Upper lobe of left lung (tissue), 6 donors: ENCODE data around the gene GLI3. TPM values are rescaled to one million over a fixed set of nuclear protein-coding genes. Genes with fewer than 3 reads are reported as not detected.

ENCODE experiments used
- ATAC-seq, 2 donors: fragments of 200-7000 bp; cut with Tn5 transposase; one replicate each; pipeline ENCODE4 v1.9.1; 2022; ENCODE audit warnings: mild to moderate bottlenecking in 2 of 2, moderate library complexity in 2 of 2; ENCODE audit not compliant: low FRiP score in 2 of 2
- DNase-seq, 2 donors: peaks; one replicate each; pipeline ENCODE4 v3.0.0-alpha.2; 2019 to 2020
- H3K27ac ChIP-seq, 4 donors: fragments of 200-600 bp; sonication (generic); one replicate each; pipeline ENCODE4 v1.5.1; 2016 to 2019
- H3K27me3 ChIP-seq, 4 donors: fragments of 200-600 bp; sonication (generic); one replicate each; pipeline ENCODE4 v1.5.1; 2017 to 2019
- H3K36me3 ChIP-seq, 4 donors: fragments of 200-600 bp; sonication (generic); one replicate each; pipeline ENCODE4 v1.5.1; 2016 to 2019
- H3K4me1 ChIP-seq, 4 donors: fragments of 200-600 bp; sonication (generic); one replicate each; pipeline ENCODE4 v1.5.1; 2018 to 2019
- H3K4me3 ChIP-seq, 4 donors: fragments of 200-600 bp; sonication (generic); one replicate each; pipeline ENCODE4 v1.5.1; 2017 to 2019; ENCODE audit warnings: mild to moderate bottlenecking in 2 of 4, moderate library complexity in 1 of 4
- H3K9me3 ChIP-seq, 4 donors: fragments of 200-600 bp; sonication (generic); one replicate each; pipeline ENCODE4 v1.5.1; 2018 to 2019
- EP300 ChIP-seq, 4 donors: sonication (generic); formaldehyde crosslinking; IDR thresholded peaks; one replicate each; pipeline ENCODE4 v1.5.1; 2017; ENCODE audit warnings: antibody characterized with exemption in 4 of 4, control low read depth in 2 of 4
- POLR2A ChIP-seq, 4 donors: fragments of 450-650 bp; IDR thresholded peaks; one replicate each; pipeline ENCODE4 v1.5.1; 2016 to 2017; ENCODE audit warnings: antibody characterized with exemption in 4 of 4, mild to moderate bottlenecking in 2 of 4
- POLR2AphosphoS5 ChIP-seq, 2 donors: sonication (generic); formaldehyde crosslinking; IDR thresholded peaks; one replicate each; pipeline ENCODE4 v1.5.1; 2017; ENCODE audit warnings: antibody characterized with exemption in 2 of 2
- WGBS, 2 donors: methylation state at CpG; one replicate each; pipeline ENCODE4 v1.1.5; 2017 to 2018; 5-methylcytosine and 5-hydroxymethylcytosine counted together
- total RNA-seq, 6 donors: library from RNA; depleted of rRNA in 4 of 6; stranded (reverse); fragments of >200 nt in 4 of 6; gene quantifications; one replicate each; pipeline versions ENCODE4 v1.1.0 to v1.2.1, GENCODE V29; 2016 to 2021
- TF ChIP-seq, protein P1 (sequence below), 6 experiments: fragments of 450-650 bp in 4 of 6; fragments of 200-600 bp in 2 of 6; sonication (generic) in 2 of 6; IDR thresholded peaks; one replicate each; pipeline ENCODE4 v1.5.1; 2016 to 2019; ENCODE audit warnings: antibody characterized with exemption in 6 of 6
- donor health status: DM: no; HTN: no; CAD: no; lungs with moderate emphysema.
- donor health status: DM: no; HTN: yes; CAD: no; lungs with severe emphysema.

Gene GLI3
- total RNA-seq, 6 donors from 2014 or later, result 5.2 to 19.4 (median 14.9) TPM

GRCh38 chr7:42226354-42226941 is 10.6 kb downstream of the GLI3 start:
- no peak for DNase-seq
- Histone ChIP-seq H3K27me3 (peaks cover 0 to 7% (median 0%) of the 10 kb centered on the region in 4 donors), H3K36me3 (no peaks in the 10 kb centered on the region), H3K4me3 (no peak overlapping the region), H3K4me1 (peaks cover 0 to 15% (median 9%) of the 10 kb centered on the region in 4 donors), H3K9me3 (no peaks in the 10 kb centered on the region), H3K27ac (no peak overlapping the region)
- 62 to 72% methylated on average over 5 of the region's 5 CpGs for WGBS, 2 donors
- TF ChIP-seq EP300 (IDR thresholded peaks at IDR 0.05) (no peak), POLR2A (IDR thresholded peaks at IDR 0.05) (no peak), POLR2AphosphoS5 (IDR thresholded peaks at IDR 0.05) (no peak)
- TF ChIP-seq, protein P1, sequence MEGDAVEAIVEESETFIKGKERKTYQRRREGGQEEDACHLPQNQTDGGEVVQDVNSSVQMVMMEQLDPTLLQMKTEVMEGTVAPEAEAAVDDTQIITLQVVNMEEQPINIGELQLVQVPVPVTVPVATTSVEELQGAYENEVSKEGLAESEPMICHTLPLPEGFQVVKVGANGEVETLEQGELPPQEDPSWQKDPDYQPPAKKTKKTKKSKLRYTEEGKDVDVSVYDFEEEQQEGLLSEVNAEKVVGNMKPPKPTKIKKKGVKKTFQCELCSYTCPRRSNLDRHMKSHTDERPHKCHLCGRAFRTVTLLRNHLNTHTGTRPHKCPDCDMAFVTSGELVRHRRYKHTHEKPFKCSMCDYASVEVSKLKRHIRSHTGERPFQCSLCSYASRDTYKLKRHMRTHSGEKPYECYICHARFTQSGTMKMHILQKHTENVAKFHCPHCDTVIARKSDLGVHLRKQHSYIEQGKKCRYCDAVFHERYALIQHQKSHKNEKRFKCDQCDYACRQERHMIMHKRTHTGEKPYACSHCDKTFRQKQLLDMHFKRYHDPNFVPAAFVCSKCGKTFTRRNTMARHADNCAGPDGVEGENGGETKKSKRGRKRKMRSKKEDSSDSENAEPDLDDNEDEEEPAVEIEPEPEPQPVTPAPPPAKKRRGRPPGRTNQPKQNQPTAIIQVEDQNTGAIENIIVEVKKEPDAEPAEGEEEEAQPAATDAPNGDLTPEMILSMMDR (IDR thresholded peaks at IDR 0.05), result no peak
- no peak for ATAC-seq

DNA sequence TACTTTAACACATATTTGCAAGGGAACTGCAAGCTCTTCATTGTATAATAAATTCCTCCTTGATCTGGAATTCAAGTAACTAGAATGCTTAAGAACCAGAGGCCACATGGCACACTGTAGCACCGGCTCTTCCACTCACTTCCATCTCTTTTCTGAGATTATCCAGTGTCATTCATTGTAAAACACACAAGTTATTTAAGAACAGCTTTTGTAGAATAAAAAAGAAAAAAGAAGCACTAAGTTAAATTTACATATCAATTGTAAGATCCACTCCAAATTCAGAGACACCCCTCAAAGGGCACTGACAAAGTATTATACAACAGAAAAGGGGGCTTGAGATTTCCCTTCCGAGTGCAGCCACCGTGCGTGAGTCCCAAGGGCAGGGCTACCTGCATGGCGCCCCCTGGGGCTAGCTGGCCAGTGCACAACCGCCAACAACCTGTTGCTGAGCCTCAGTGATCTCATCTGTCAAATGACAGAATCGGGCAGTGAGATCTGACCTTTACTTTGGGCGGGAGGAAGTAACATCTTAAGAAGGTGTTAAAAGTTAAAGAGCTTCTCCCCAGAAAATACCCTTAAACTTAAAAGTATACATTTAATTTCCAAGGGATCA is 12.5 kb downstream of the GLI3 start:
- 89 to 91% methylated on average over 8 of the region's 8 CpGs for WGBS, 2 donors
- ATAC-seq (no peak), DNase-seq (peak in 1 of 2 donors; percentile 33)
- Histone ChIP-seq H3K9me3 (no peaks in the 10 kb centered on the region), H3K27me3 (peaks cover 0 to 7% (median 0%) of the 10 kb centered on the region in 4 donors), H3K4me1 (peaks cover 0 to 15% (median 9%) of the 10 kb centered on the region in 4 donors), H3K4me3 (no peak overlapping the region), H3K27ac (no peak overlapping the region), H3K36me3 (peaks cover 0 to 3% (median 0%) of the 10 kb centered on the region in 4 donors)
- TF ChIP-seq, protein P1 (IDR thresholded peaks at IDR 0.05), result no peak
- no peak for TF ChIP-seq POLR2AphosphoS5 (IDR thresholded peaks at IDR 0.05)
- no peak for TF ChIP-seq POLR2A (IDR thresholded peaks at IDR 0.05)
- TF ChIP-seq EP300 (IDR thresholded peaks at IDR 0.05), result no peak

- no peaks in the 10 kb centered on the region for H3K9me3 ChIP-seq
- no peak for DNase-seq
- H3K27me3 ChIP-seq, result peaks cover 0 to 1% (median 0%) of the 10 kb centered on the region in 4 donors
- no peak for ATAC-seq
- H3K27ac ChIP-seq, result no peak overlapping the region
- WGBS, 2 donors, result 64 to 73% methylated on average over 11 of the region's 11 CpGs
- TF ChIP-seq POLR2A (IDR thresholded peaks at IDR 0.05) (no peak), POLR2AphosphoS5 (IDR thresholded peaks at IDR 0.05) (no peak), EP300 (IDR thresholded peaks at IDR 0.05) (no peak)
- TF ChIP-seq, protein P1 (IDR thresholded peaks at IDR 0.05), result no peak
- peaks cover 0 to 7% (median 4%) of the 10 kb centered on the region in 4 donors for H3K4me1 ChIP-seq
- H3K36me3 ChIP-seq, result peaks cover 0 to 3% (median 0%) of the 10 kb centered on the region in 4 donors
- H3K4me3 ChIP-seq, result no peak overlapping the region
These were observed 14.1 kb downstream of the GLI3 start for GRCh38 chr7:42222891-42223290.

DNA sequence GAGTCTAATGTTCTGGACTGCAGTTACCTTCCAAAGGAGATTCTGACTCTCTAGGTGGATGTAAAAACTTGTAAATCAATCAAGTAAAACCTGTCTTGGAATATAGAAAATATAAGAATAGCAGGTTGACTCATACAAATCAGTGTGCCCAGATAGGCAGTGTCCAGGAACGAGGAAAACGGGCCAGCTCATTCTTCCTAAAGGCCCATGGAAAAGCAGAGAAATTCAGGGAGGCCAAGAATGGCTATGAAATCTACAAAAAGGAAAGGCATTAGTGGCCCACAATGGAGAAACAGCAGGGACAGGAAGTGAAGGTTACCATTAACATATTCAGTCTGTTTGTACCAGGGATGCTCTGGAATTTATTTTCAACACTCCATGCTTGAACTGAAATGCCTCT is 14.9 kb downstream of the GLI3 start:
- DNase-seq (no peak), ATAC-seq (no peak)
- peaks cover 0 to 4% (median 0%) of the 10 kb centered on the region in 4 donors for H3K4me1 ChIP-seq
- H3K4me3 ChIP-seq, result no peak overlapping the region
- peaks cover 0 to 3% (median 0%) of the 10 kb centered on the region in 4 donors for H3K36me3 ChIP-seq
- TF ChIP-seq POLR2A (IDR thresholded peaks at IDR 0.05) (no peak), POLR2AphosphoS5 (IDR thresholded peaks at IDR 0.05) (no peak), EP300 (IDR thresholded peaks at IDR 0.05) (no peak)
- TF ChIP-seq, protein P1 (IDR thresholded peaks at IDR 0.05), result no peak
- WGBS, 2 donors, result 80 to 94% methylated on average over 2 of the region's 2 CpGs
- H3K27ac ChIP-seq, result no peak overlapping the region
- H3K27me3 ChIP-seq, result no peaks in the 10 kb centered on the region
- H3K9me3 ChIP-seq, result no peaks in the 10 kb centered on the region
